Kidney tubule cell (primary cell): Measurements from ENCODE around the gene GMPPB.
"Not testable (repeated sequence)": the region's sequence is repeated elsewhere in the genome, so short reads cannot be mapped to it uniquely, and the experiment has no call there.

Experiments
- DNase-seq: peaks from one replicate; pipeline ENCODE4 v3.0.0-alpha.2; 2018; ENCODE audit warnings: low spot score

Gene GMPPB

GRCh38 chr3:49689046-49689907 lies 34.5 kb downstream of the GMPPB start, which contains the start of the genes MST1 and RNF123:
MST1 (minus strand) TSS chr3:49689474; CDS start chr3:49688691, 783 bp downstream.
RNF123 (plus strand) TSS chr3:49689557; CDS start chr3:49691166, 1,609 bp downstream.
- peak; percentile 90 for DNase-seq

DNA sequence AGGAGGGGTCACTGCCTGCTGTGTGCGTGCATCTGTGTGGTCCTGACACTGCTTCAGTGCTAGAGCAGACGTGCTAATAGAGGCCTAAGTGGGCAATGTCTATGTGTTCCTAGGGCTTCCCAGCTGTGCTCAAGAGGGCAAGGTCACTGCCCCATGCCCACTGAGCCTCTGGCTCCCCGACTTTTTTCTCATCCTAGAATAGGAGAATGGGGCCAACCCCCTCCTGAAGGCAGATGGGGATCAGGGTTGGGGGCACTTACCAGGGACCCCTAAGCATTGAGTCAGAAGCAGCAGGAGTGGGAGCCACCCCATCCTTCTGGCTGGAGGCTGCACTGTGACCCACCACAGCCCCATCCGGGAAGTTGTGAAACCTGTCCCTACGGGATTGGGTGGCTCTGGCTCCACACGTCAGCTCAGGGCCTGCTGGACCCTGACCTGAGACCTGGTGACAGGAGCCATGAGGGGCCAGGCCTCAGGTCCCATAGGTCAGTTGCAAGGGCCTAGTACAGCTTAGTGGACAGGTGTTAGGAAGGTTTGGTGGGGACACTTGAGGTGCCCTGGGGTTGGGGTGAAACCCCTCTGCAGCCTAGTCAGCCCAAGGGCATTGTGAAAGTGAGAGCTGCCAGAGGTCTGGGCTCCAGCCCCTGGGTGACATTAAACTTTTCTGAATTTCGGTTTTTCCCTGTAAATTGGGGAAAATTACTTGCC lies 35.3 kb downstream of the GMPPB start:
- DNase-seq: not testable (repeated sequence)

DNA sequence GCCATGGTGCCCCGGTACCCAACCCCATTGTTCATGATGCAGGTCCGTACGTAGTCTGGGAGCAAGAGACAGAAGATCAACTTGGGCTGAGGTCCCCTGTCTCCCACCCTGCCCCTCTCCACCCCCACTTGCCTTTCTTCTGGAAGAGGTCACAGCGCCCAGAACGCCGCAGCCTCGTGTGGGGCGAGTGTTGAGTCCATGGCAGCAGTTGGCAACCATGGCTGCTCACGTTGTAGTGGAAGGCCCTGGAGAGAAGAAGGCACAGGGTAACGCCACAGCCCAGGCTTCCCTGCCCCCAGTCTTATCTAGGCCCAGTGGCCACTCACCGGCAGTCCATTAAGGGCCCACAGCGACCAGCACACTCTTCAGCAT lies 36.3 kb downstream of the GMPPB start:
- not testable (repeated sequence) for DNase-seq

- peak; percentile 64 for DNase-seq
Measured at GRCh38 chr3:49686769-49687423, 36.9 kb downstream of the GMPPB start.

- peak; percentile 17 for DNase-seq
Measured at GRCh38 chr3:49686346-49686745, 37.4 kb downstream of the GMPPB start.

DNA sequence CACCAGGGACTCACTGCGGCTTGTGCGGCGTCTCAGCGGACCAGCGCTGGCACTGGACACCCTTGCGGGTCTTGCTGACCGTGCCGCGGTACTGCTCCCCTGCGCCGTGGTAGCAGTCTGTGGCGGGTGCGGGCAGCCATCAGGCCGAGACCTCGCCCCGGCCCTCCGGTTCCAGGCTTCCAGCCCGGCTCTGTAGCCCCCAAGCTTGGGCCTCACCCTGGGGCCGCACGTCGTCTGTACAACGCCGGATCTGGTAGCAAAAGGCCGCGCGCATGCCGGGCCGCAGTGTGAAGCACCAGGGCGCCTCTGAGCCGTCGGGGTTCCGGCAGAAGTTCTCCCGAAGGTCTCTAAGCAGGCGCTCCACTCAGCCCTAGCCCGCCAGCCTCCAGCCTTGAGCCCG lies 37.9 kb downstream of the GMPPB start:
- not testable (repeated sequence) for DNase-seq

GRCh38 chr3:49685103-49685502 lies 38.6 kb downstream of the GMPPB start:
- not testable (repeated sequence) for DNase-seq

- DNase-seq: not testable (repeated sequence)
Measured at GRCh38 chr3:49684453-49684852, 39.3 kb downstream of the GMPPB start.

DNA sequence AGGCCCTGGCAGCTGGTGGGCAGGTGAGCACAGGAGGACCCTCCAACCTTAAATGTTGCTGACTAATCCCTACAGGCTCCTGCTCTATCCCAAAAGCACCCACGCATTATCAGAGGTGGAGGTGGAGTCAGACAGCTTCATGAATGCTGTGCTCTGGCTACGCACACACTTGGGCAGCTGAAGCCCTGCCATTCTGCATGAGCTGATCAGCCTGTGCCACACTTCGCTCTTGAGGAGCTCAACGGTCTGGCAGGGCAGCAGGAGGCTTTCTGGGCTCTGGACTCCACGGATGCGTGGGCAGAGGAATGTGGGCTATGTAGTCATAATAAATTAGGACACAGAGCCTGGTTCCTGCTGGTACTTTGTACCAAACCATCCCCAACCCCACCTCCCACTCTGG lies 40.6 kb downstream of the GMPPB start:
- DNase-seq: peak; percentile 83

DNA sequence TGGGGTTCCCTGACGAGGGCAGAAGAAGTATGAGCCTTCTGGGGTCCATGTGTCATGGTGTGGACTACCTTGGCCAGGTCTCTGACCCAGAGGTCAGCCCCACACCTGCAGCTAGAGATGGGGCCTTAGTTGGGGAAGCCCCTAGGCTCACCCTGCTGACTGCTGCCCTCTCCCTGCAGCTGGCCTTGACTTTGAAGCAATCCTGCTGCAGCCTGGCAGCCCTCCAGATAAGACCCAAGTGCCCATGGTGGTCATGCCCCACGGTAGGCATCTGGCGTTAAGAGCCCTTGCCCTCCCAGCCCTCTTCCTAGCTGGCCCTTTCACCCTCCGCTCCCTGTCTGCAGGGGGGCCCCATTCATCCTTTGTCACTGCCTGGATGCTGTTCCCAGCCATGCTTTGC lies 42.2 kb downstream of the GMPPB start:
- DNase-seq: no peak

GRCh38 chr3:49681232-49681522 lies 42.6 kb downstream of the GMPPB start:
- no peak for DNase-seq

- no peak for DNase-seq
Measured at GRCh38 chr3:49680493-49681231, 43.1 kb downstream of the GMPPB start.

DNA sequence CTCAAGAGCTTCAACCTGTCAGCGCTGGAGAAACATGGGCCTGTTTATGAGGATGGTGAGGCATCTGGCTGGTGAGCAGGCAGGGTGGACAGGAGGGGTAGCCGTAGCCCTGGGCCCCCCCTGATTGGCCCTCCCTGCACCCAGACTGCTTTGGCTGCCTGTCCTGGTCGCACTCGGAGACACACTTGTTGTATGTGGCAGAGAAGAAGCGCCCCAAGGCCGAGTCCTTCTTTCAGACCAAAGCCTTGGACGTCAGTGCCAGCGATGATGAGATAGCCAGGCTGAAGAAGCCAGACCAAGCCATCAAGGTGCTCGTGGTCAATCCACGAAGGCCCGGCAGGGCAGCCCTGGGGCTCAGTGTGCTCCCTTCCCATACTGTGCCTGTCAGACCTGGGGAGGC lies 47.8 kb downstream of the GMPPB start:
- DNase-seq: no peak

DNA sequence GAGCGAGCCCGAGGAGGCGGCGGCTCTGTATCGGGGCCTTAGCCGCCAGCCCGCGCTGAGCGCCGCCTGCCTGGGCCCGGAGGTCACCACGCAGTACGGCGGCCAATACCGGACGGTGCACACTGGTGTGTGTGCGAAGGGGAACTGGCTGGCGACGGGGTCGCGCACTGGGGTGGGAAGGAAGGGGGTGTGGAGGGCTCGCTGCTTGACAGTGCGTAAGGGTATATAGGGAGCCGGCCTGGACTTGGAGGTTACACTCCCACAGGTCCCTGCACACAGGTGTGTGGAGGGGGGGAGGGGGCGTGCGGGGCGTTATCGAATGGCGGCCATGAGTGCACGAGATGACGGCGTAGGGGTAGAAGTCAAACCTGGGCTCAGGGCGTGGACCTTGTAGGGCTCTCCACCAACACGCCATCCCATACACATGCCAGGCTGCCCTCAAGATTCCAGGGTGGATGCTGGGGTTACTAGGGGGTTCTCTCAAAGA lies 49.2 kb downstream of the GMPPB start:
- no peak for DNase-seq

DNA sequence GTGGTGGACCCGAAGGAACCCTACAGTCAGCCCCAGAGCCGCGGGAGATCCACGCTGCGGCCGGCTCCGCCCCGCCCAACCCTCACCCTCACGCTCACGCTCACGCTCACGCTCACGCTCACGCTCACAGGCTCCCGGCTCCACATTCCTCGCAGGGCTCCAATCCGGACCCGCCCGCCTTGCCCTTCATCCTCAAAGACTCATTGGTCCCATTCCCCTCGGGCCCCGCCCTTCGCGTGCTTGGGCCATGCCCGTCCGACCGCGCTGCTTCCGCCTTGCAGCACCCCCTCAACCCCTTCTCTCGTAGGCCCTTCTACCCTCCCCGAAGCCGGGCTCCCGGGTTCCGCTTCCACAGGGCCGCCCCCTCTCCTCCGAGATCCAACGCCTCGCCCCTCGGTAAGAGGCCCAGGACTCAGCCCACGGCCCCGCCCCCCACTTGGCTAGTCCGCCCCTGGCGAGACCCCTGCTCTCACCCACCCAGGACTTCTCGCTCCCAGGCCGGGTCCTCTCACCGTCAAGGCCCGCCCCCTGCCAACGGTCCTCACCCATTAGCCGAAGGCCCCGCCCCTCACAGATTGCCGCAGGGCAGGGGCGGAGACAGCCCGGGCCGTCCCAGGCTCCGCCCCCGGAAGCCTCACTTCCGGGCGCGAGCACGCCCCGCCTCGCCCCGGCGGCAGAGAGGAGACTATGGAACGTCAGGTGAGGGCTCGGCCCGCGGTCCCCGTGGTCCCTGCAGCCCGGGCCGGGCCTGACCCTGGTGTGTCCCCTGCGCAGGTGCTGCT lies 49.8 kb downstream of the GMPPB start, which contains the start of gene APEH:
Gene APEH (plus strand): TSS at position 637 of the 782 bp plus-strand sequence. CDS start 51 bp downstream, at position 688.
- DNase-seq: peak; percentile 99

GRCh38 chr3:49673121-49673714 lies 50.5 kb downstream of the GMPPB start:
- peak; percentile 56 for DNase-seq

GRCh38 chr3:49671291-49672288 lies 52.2 kb downstream of the GMPPB start:
- peak; percentile 80 for DNase-seq

DNA sequence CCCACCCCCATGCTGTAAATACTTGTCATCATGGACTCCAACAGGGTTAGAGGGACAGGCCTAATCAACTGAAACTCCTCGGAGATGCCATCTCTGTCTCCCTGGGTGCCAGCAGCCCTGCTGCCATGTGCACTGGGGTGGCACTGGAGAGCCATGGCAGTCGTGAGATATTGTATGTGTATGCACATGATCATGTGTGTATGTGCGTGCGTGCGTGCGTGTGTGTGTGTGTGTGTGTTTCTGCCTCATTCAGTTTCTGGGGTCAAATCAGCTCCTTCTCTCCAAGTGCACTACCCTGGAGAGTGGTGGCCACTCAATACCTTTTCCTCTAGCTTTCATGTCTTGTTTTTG lies 52.8 kb downstream of the GMPPB start:
- no peak for DNase-seq
